Measurements from ENCODE around the gene MAN2B1.
"Not testable (repeated sequence)": the region's sequence is repeated elsewhere in the genome, so short reads cannot be mapped to it uniquely, and the experiment has no call there.

MAN2B1 gene

DNA sequence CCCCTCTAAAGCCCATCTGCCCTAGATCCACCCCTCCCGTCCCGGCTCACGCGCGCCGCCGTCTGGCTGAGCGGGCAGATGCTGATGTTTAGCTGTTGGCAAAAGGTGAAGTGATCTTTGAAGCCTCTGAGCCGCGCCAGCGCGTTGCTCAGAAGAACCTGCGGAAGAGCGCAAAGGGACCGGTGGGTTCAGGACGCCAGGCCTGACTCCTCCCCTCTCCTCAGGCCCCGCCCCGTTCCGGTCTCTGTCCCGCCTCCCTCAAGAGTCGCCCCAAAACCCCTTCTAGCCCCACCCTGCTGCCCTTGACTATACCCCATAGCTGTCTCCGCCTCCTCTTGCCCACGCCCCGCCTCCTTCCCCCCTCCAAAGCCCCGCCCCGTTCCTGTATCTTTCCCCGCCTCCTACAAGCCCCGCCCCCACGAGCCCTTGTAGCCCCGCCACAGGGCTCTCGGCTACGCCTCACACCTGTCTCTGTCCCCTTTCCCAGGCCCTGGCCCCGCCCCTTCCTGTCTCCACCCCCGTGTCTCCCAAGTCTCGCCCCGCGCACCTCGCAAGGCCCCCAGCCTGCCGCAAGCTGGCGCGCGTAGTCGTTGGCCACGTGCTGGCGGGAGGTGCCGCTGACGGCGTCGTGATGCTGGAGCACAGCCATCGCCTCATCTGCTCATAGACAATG is 9.5 kb downstream of the MAN2B1 start:
- DNase-seq: no peak

DNA sequence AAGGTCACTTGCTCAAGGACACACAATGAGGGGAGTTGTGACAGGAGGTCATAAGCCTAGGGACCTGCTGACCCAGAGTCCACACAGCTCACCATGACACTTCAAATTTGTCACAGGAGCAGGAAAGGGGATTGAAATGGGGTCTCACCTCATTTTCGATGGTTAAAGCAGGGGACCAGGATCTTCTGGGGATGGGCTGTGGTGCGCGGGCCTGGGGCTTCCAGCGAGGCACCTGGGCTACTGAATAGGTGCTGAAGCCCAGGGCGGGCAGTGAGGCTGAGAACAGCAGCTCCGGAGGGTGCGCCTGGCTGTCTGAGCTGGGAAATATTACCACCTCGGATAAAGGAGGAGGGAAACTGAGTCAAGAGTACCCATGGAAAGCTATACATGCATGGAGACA is 11.0 kb downstream of the MAN2B1 start:
- no peak for DNase-seq

DNA sequence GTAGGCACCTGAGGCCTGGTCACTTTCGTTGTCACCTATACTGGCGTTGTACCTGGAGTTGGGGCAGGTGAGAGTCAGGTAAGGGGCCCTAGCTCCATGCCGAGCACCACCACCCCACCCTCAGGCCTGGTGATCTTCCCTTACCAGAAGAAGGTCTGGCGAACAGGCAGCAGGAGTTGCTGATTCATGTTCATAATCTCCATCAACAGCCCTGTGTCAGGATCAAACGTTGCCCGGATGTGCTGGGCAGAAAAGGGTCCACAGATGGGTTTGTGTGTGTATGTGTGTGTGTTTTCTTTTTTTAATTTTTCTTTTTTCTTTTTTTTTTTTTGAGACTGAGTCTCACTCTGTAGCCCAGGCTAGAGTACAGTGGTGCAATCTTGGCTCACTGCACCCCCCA is 14.3 kb downstream of the MAN2B1 start:
- no peak for DNase-seq

- DNase-seq: no peak
Observed at GRCh38 chr19:12649941-12650340, 16.6 kb downstream of the MAN2B1 start.

GRCh38 chr19:12648088-12648487 is 18.5 kb downstream of the MAN2B1 start:
- DNase-seq: no peak

- DNase-seq: no peak
Observed at GRCh38 chr19:12647490-12648071, 19.0 kb downstream of the MAN2B1 start.

GRCh38 chr19:12647047-12647446 is 19.5 kb downstream of the MAN2B1 start:
- no peak for DNase-seq

GRCh38 chr19:12646551-12646950 is 20.0 kb downstream of the MAN2B1 start:
- DNase-seq: no peak

GRCh38 chr19:12643716-12644115 is 22.8 kb downstream of the MAN2B1 start:
- not testable (repeated sequence) for DNase-seq

GRCh38 chr19:12642506-12642905 is 24.0 kb downstream of the MAN2B1 start:
- DNase-seq: no peak

- DNase-seq: no peak
Observed at GRCh38 chr19:12641456-12641855, 25.1 kb downstream of the MAN2B1 start.

- DNase-seq: no peak
Observed at GRCh38 chr19:12639901-12640613, 26.5 kb downstream of the MAN2B1 start.

- no peak for DNase-seq
Observed at GRCh38 chr19:12638611-12639182, 27.8 kb downstream of the MAN2B1 start.

GRCh38 chr19:12636631-12637030 is 29.9 kb downstream of the MAN2B1 start:
- DNase-seq: no peak

DNA sequence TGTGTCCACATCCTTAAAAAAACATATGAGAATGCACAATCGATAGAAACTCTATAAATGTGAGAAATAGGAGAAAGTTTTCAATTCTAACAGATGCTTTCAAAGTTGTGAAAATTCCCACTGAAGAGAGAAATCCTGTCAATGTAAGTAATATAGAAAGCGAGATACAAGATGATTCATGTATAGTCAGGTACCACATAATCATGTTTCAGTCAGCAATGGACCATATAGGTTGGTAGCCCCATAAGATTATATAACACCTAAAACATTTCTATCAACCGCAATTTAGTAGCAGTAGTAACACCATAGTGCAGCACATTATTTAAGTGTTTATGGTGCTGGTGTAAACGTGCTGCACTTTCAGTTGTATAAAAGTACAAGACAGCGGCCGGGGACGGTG is 37.3 kb downstream of the MAN2B1 start:
- DNase-seq: no peak

GRCh38 chr19:12628040-12629022 is 38.2 kb downstream of the MAN2B1 start:
- DNase-seq: no peak

DNA sequence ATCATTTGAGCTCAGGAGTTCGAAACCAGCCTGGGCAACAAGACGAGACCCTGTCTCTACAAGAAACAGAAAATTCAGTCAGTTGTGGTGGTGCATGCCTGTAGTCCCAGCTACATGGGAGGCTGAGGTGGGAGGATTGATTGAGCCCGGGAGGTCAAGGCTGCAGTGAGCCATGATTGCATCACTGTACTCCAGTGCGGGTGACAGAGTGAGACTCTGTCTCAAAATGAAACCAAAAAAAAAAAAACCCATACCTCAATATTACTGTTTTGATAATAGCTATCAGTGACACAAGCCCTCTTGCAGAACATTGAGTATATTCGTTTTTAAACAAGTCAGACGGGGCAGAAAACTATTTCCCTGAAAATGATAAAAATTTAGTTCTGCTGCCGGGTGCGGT is 39.6 kb downstream of the MAN2B1 start:
- no peak for DNase-seq

GRCh38 chr19:12623361-12624031 is 43.0 kb downstream of the MAN2B1 start:
- DNase-seq: no peak

- not testable (repeated sequence) for DNase-seq
Observed at GRCh38 chr19:12621253-12622024, 45.1 kb downstream of the MAN2B1 start.

DNA sequence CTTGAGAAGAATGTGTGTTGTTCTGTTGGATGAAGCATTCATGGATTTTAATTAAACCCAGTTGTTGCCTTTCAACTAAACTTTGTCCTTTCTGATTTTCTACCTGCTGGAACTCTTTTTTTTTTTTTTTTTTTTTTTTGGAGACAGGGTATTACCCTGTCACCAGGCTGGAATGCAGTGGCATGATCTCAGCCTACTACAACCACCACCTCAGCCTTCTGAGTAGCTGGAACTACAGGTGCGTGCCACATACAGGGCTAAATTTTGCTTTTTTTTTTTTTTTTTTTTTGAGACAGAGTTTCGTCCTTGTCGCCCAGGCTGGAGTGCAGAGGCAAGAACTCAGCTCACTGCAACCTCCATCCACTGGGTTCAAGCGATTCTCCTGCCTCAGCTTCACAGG is 48.9 kb downstream of the MAN2B1 start:
- no peak for DNase-seq

DNA sequence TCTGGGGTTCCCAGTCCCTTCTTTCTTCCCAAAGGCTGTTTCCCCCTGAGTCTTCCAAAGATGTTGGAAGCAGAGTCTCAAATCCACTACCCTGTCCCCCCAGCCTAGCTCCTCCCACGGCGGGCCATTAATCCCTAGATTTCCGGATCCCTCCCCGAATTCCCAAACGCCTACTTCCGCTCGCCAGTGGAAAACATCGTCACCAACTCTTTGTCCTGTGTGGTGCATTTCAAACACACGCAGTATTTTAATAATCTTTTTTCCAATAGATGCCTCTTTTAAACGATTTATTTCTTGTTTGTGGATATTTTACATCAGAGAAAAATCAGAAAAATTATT is 55.2 kb downstream of the MAN2B1 start:
- no peak for DNase-seq
